Left hindlimb (tissue), 1 donor: ENCODE measurements around the gene CDCP1.

Experiments used
- DNase-seq: peaks from one replicate; pipeline ENCODE4 v3.0.0-alpha.2; 2018

Gene CDCP1

GRCh38 chr3:45109771-45110508 is 36.2 kb downstream of the CDCP1 start:
- DNase-seq, result no peak

GRCh38 chr3:45106874-45107273 is 39.3 kb downstream of the CDCP1 start:
- DNase-seq, result no peak

- DNase-seq, result no peak
Measured at GRCh38 chr3:45105855-45106671, 40.1 kb downstream of the CDCP1 start.

- DNase-seq, result no peak
Measured at GRCh38 chr3:45104715-45105711, 41.2 kb downstream of the CDCP1 start.

GRCh38 chr3:45103753-45104714 is 42.1 kb downstream of the CDCP1 start:
- no peak for DNase-seq

GRCh38 chr3:45103334-45103733 is 42.8 kb downstream of the CDCP1 start:
- DNase-seq, result no peak

GRCh38 chr3:45100981-45101407 is 45.2 kb downstream of the CDCP1 start:
- no peak for DNase-seq

GRCh38 chr3:45098310-45098709 is 47.9 kb downstream of the CDCP1 start:
- DNase-seq, result no peak

- no peak for DNase-seq
Measured at GRCh38 chr3:45097296-45097883, 48.8 kb downstream of the CDCP1 start.

- no peak for DNase-seq
Measured at GRCh38 chr3:45095916-45096526, 50.2 kb downstream of the CDCP1 start.

GRCh38 chr3:45093176-45093575 is 53.0 kb downstream of the CDCP1 start:
- no peak for DNase-seq

GRCh38 chr3:45092132-45093031 is 53.8 kb downstream of the CDCP1 start:
- DNase-seq, result no peak

GRCh38 chr3:45090855-45091254 is 55.3 kb downstream of the CDCP1 start:
- no peak for DNase-seq

- no peak for DNase-seq
Measured at GRCh38 chr3:45088543-45089358, 57.4 kb downstream of the CDCP1 start.

GRCh38 chr3:45087155-45087554 is 59.0 kb downstream of the CDCP1 start:
- DNase-seq, result no peak

- DNase-seq, result no peak
Measured at GRCh38 chr3:45084820-45085816, 61.1 kb downstream of the CDCP1 start.

GRCh38 chr3:45084361-45084760 is 61.8 kb downstream of the CDCP1 start:
- no peak for DNase-seq

- DNase-seq, result no peak
Measured at GRCh38 chr3:45083023-45083422, 63.2 kb downstream of the CDCP1 start.
